Activated naive CD4-positive, alpha-beta T cell treated with Interleukin-2 at 50 U/mL for 16 hours (primary cell): Measurements from ENCODE around the gene STYX.

Source experiments
- DNase-seq: peaks from one replicate; pipeline ENCODE4 v3.0.0-alpha.2; 2020

Gene STYX

GRCh38 chr14:52790756-52791222, 60.8 kb downstream of the STYX start:
- DNase-seq, result no peak

- peak; percentile 86 for DNase-seq
Measured at GRCh38 chr14:52791223-52792096, 61.5 kb downstream of the STYX start, which contains the start of gene GNPNAT1. TSS of gene GNPNAT1 (minus strand) at chr14:52791607. CDS start at chr14:52784650, 6,957 bp downstream.

GRCh38 chr14:52792097-52792415, 62.1 kb downstream of the STYX start:
- DNase-seq, result no peak

- DNase-seq, result no peak
Measured at GRCh38 chr14:52793061-52793460, 63.1 kb downstream of the STYX start.

GRCh38 chr14:52797653-52798052, 67.7 kb downstream of the STYX start:
- no peak for DNase-seq

- DNase-seq, result no peak
Measured at GRCh38 chr14:52798826-52799225, 68.9 kb downstream of the STYX start.

- no peak for DNase-seq
Measured at GRCh38 chr14:52801014-52801712, 71.2 kb downstream of the STYX start.

GRCh38 chr14:52802597-52802996, 72.6 kb downstream of the STYX start:
- no peak for DNase-seq

- DNase-seq, result no peak
Measured at GRCh38 chr14:52806115-52806514, 76.1 kb downstream of the STYX start.

- DNase-seq, result no peak
Measured at GRCh38 chr14:52808101-52808500, 78.1 kb downstream of the STYX start.

- DNase-seq, result no peak
Measured at GRCh38 chr14:52821805-52822250, 91.9 kb downstream of the STYX start.

- no peak for DNase-seq
Measured at GRCh38 chr14:52824462-52824861, 94.5 kb downstream of the STYX start.
